ENCODE measurements around the gene FYB1. TPM values are rescaled to one million over a fixed set of nuclear protein-coding genes. Genes with fewer than 3 reads are reported as not detected.

FYB1 gene
- total and polyA plus RNA-seq, 2 experiments from 2014 or later, result 1.1 to 2.4 TPM

DNA sequence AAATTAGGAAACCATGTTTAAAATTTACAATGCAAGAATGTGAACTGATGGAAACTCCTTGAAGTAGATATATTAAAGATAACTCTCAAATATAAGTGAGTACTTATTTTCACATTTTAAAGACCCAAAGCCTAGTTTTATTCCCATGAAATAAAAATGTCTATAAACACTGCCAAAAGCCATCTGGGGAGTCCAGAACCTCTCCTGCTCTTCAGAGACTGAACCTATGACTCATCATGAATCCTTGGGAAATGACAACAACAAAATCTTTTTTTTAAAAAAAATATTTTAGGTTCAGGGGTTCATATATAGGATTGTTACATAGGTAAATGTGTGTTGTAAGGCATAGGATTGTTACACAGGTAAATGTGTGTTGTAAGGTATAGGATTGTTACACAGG lies 33.8 kb upstream of the FYB1 start:
- Histone ChIP-seq H3K4me3 (no peak overlapping the region), H3K9me3 (ENCODE audit: low read depth) (no peaks in the 10 kb centered on the region), H2AFZ (no peak overlapping the region), H3K79me2 (no peaks in the 10 kb centered on the region), H3K27me3 (no peaks in the 10 kb centered on the region), H3K36me3 (replicated peaks; ENCODE audit: insufficient read depth, low read depth) (no peaks in the 10 kb centered on the region), H3K9me2 (replicated peaks; ENCODE audit: insufficient read depth) (no peaks in the 10 kb centered on the region), H4K20me1 (ENCODE audit: insufficient read depth, poor library complexity, severe bottlenecking) (no peaks in the 10 kb centered on the region), H3K27ac (no peak overlapping the region), H3K4me2 (no peak overlapping the region), H3K4me1 (ENCODE audit: insufficient read depth) (no peaks in the 10 kb centered on the region)
- TF ChIP-seq EZH2 (IDR thresholded peaks at IDR 0.05; ENCODE audit: borderline replicate concordance) (no peak), EZH2phosphoT487 (IDR thresholded peaks at IDR 0.05; ENCODE audit: low read depth, severe bottlenecking, unreplicated experiment) (no peak)
- TF ChIP-seq, protein P1, sequence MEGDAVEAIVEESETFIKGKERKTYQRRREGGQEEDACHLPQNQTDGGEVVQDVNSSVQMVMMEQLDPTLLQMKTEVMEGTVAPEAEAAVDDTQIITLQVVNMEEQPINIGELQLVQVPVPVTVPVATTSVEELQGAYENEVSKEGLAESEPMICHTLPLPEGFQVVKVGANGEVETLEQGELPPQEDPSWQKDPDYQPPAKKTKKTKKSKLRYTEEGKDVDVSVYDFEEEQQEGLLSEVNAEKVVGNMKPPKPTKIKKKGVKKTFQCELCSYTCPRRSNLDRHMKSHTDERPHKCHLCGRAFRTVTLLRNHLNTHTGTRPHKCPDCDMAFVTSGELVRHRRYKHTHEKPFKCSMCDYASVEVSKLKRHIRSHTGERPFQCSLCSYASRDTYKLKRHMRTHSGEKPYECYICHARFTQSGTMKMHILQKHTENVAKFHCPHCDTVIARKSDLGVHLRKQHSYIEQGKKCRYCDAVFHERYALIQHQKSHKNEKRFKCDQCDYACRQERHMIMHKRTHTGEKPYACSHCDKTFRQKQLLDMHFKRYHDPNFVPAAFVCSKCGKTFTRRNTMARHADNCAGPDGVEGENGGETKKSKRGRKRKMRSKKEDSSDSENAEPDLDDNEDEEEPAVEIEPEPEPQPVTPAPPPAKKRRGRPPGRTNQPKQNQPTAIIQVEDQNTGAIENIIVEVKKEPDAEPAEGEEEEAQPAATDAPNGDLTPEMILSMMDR (IDR thresholded peaks at IDR 0.05; ENCODE audit: poor library complexity), result no peak
- no peak for DNase-seq (ENCODE audit: low spot score)

DNA sequence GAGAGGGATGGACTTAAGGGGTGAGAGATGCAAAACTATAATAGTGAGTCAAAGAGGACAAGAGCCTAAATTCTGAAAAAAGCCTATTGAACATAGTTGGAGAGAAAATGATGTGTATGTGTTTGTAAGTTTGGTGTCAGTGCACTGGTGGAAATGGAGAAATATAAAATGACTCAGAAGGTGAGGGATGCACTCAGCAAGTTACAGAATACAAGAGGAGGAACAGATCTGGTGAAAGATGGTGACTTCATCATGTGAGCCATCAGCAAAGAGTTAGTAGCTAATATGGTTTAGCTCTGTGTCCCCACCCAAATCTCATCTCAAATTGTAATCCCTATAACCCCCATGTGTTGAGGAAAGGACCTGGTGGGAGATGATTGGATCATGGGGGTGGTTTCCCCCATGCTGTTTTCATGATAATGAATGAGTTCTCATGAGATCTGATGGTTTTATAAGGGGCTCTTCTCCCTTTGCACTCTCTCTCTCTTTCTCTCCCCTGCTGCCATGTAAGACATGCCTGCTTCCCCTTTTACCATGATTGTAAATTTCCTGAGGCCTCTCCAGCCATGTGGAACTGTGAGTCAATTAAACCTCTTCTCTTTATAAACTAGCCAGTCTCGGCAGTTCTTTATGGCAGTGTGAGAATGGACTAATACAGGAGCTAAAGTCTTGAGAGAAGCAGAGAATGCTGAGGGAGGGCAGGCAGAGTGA lies 30.4 kb upstream of the FYB1 start:
- H3K9me3 ChIP-seq (ENCODE audit: low read depth), result no peaks in the 10 kb centered on the region
- no peaks in the 10 kb centered on the region for H4K20me1 ChIP-seq (ENCODE audit: insufficient read depth, poor library complexity, severe bottlenecking)
- WGBS (ENCODE audit: low lambda C conversion rate, missing lambda C conversion rate), result 65% methylated on average over 1 of the region's 1 CpG
- H3K27ac ChIP-seq, result no peak overlapping the region
- no peaks in the 10 kb centered on the region for H3K36me3 ChIP-seq (replicated peaks; ENCODE audit: insufficient read depth, low read depth)
- H3K27me3 ChIP-seq, result no peaks in the 10 kb centered on the region
- TF ChIP-seq EZH2 (IDR thresholded peaks at IDR 0.05; ENCODE audit: borderline replicate concordance) (no peak), EZH2phosphoT487 (IDR thresholded peaks at IDR 0.05; ENCODE audit: low read depth, severe bottlenecking, unreplicated experiment) (no peak)
- TF ChIP-seq, protein P1 (IDR thresholded peaks at IDR 0.05; ENCODE audit: poor library complexity), result no peak
- no peaks in the 10 kb centered on the region for H3K9me2 ChIP-seq (replicated peaks; ENCODE audit: insufficient read depth)
- H3K4me2 ChIP-seq, result no peak overlapping the region
- no peaks in the 10 kb centered on the region for H3K79me2 ChIP-seq
- no peak for DNase-seq (ENCODE audit: low spot score)
- no peak overlapping the region for H2AFZ ChIP-seq
- no peaks in the 10 kb centered on the region for H3K4me1 ChIP-seq (ENCODE audit: insufficient read depth)
- H3K4me3 ChIP-seq, result no peak overlapping the region

DNA sequence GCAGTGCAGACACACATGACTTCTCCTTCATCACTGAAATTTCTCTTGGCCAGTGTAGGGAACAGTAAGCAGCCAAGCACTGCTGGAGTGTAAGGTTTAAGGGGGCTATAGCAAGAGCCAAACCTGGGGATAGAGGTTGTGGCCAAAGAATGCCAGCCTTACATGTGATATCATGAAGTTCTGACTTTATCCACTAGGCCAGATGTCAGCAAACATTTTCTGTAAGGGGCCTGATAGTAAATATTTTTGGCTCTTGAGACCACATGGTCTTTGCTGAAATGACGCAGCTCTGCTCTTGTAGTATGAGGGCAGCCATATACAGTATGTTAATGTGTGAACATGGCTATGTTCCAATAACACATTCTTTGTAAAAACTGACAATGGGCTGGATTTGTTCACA lies 29.7 kb upstream of the FYB1 start:
- no peaks in the 10 kb centered on the region for H3K9me3 ChIP-seq (ENCODE audit: low read depth)
- H3K36me3 ChIP-seq (replicated peaks; ENCODE audit: insufficient read depth, low read depth), result no peaks in the 10 kb centered on the region
- no peaks in the 10 kb centered on the region for H3K4me1 ChIP-seq (ENCODE audit: insufficient read depth)
- no peak overlapping the region for H3K4me2 ChIP-seq
- H3K4me3 ChIP-seq, result no peak overlapping the region
- 100% methylated on average over 1 of the region's 1 CpG for WGBS (ENCODE audit: low lambda C conversion rate, missing lambda C conversion rate)
- no peaks in the 10 kb centered on the region for H3K79me2 ChIP-seq
- no peak overlapping the region for H3K27ac ChIP-seq
- TF ChIP-seq, protein P1 (IDR thresholded peaks at IDR 0.05; ENCODE audit: poor library complexity), result no peak
- no peak for TF ChIP-seq EZH2phosphoT487 (IDR thresholded peaks at IDR 0.05; ENCODE audit: low read depth, severe bottlenecking, unreplicated experiment)
- TF ChIP-seq EZH2 (IDR thresholded peaks at IDR 0.05; ENCODE audit: borderline replicate concordance), result no peak
- H2AFZ ChIP-seq, result no peak overlapping the region
- no peaks in the 10 kb centered on the region for H3K27me3 ChIP-seq
- no peak for DNase-seq (ENCODE audit: low spot score)
- H4K20me1 ChIP-seq (ENCODE audit: insufficient read depth, poor library complexity, severe bottlenecking), result no peaks in the 10 kb centered on the region
- H3K9me2 ChIP-seq (replicated peaks; ENCODE audit: insufficient read depth), result no peaks in the 10 kb centered on the region
